ENCODE data around the gene AUH. TPM values are rescaled to one million over a fixed set of nuclear protein-coding genes. Genes with fewer than 3 reads are reported as not detected.

AUH gene
- total RNA-seq, 2 donors from 2014 or later = 23.0 to 23.5 TPM

- peaks cover 9% of the 10 kb centered on the region for H3K9me3 Mint-ChIP-seq
- 91% methylated on average over 2 of the region's 2 CpGs; no CpG with 5 or more reads in 1 of the 2 experiments for WGBS, 2 experiments (ENCODE audit: insufficient coverage in 1 of 2, insufficient read length in 1 of 2)
- H3K27ac Mint-ChIP-seq = no peak overlapping the region
Measured at GRCh38 chr9:91186632-91187108, 175.0 kb downstream of the AUH start.

GRCh38 chr9:91185193-91185886 lies 176.4 kb downstream of the AUH start:
- Histone ChIP-seq H3K4me3 (ENCODE audit: low read length) (no peak overlapping the region), H3K36me3 (ENCODE audit: control insufficient read depth, insufficient read depth, low read length) (no peaks in the 10 kb centered on the region), H3K27ac (ENCODE audit: low read depth, low read length) (no peak overlapping the region), H3K4me1 (ENCODE audit: control insufficient read depth, insufficient read depth, low read length) (no peaks in the 10 kb centered on the region), H3K9ac (ENCODE audit: extremely low read depth, low read length, poor library complexity, severe bottlenecking) (no peak overlapping the region), H3K27me3 (ENCODE audit: control insufficient read depth, insufficient read depth, low read length, poor library complexity, severe bottlenecking) (no peaks in the 10 kb centered on the region), H3K9me3 (ENCODE audit: control insufficient read depth, low read length) (no peaks in the 10 kb centered on the region)
- H3K4me3 Mint-ChIP-seq = no peak overlapping the region
- no peaks in the 10 kb centered on the region for H3K4me1 Mint-ChIP-seq
- no peak overlapping the region for H3K27ac Mint-ChIP-seq
- no peak for DNase-seq
- TF ChIP-seq, protein P1, sequence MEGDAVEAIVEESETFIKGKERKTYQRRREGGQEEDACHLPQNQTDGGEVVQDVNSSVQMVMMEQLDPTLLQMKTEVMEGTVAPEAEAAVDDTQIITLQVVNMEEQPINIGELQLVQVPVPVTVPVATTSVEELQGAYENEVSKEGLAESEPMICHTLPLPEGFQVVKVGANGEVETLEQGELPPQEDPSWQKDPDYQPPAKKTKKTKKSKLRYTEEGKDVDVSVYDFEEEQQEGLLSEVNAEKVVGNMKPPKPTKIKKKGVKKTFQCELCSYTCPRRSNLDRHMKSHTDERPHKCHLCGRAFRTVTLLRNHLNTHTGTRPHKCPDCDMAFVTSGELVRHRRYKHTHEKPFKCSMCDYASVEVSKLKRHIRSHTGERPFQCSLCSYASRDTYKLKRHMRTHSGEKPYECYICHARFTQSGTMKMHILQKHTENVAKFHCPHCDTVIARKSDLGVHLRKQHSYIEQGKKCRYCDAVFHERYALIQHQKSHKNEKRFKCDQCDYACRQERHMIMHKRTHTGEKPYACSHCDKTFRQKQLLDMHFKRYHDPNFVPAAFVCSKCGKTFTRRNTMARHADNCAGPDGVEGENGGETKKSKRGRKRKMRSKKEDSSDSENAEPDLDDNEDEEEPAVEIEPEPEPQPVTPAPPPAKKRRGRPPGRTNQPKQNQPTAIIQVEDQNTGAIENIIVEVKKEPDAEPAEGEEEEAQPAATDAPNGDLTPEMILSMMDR (conservative IDR thresholded peaks at IDR 0.05) = no peak
- H3K36me3 Mint-ChIP-seq (ENCODE audit: low read depth) = no peaks in the 10 kb centered on the region
- H3K27me3 Mint-ChIP-seq (ENCODE audit: insufficient read depth) = peaks cover 8% of the 10 kb centered on the region
- WGBS, 2 experiments (ENCODE audit: insufficient coverage in 1 of 2, insufficient read length in 1 of 2) = 95 to 96% methylated on average over 9 to 10 of the region's 10 CpGs
- H3K9me3 Mint-ChIP-seq = peaks cover 9% of the 10 kb centered on the region

More at GRCh38 chr9:91186632-91187108, 175.0 kb downstream of the AUH start:
- Histone ChIP-seq H3K27ac (ENCODE audit: low read depth, low read length) (no peak overlapping the region), H3K9ac (ENCODE audit: extremely low read depth, low read length, poor library complexity, severe bottlenecking) (no peak overlapping the region), H3K27me3 (ENCODE audit: control insufficient read depth, insufficient read depth, low read length, poor library complexity, severe bottlenecking) (no peaks in the 10 kb centered on the region), H3K4me3 (ENCODE audit: low read length) (no peak overlapping the region), H3K36me3 (ENCODE audit: control insufficient read depth, insufficient read depth, low read length) (no peaks in the 10 kb centered on the region), H3K4me1 (ENCODE audit: control insufficient read depth, insufficient read depth, low read length) (no peaks in the 10 kb centered on the region), H3K9me3 (ENCODE audit: control insufficient read depth, low read length) (no peaks in the 10 kb centered on the region)
- H3K36me3 Mint-ChIP-seq (ENCODE audit: low read depth) = no peaks in the 10 kb centered on the region
- no peak overlapping the region for H3K4me3 Mint-ChIP-seq
- H3K27me3 Mint-ChIP-seq (ENCODE audit: insufficient read depth) = peaks cover 17% of the 10 kb centered on the region
- TF ChIP-seq, protein P1 (conservative IDR thresholded peaks at IDR 0.05) = no peak
- H3K4me1 Mint-ChIP-seq = no peaks in the 10 kb centered on the region
- no peak for DNase-seq

DNA sequence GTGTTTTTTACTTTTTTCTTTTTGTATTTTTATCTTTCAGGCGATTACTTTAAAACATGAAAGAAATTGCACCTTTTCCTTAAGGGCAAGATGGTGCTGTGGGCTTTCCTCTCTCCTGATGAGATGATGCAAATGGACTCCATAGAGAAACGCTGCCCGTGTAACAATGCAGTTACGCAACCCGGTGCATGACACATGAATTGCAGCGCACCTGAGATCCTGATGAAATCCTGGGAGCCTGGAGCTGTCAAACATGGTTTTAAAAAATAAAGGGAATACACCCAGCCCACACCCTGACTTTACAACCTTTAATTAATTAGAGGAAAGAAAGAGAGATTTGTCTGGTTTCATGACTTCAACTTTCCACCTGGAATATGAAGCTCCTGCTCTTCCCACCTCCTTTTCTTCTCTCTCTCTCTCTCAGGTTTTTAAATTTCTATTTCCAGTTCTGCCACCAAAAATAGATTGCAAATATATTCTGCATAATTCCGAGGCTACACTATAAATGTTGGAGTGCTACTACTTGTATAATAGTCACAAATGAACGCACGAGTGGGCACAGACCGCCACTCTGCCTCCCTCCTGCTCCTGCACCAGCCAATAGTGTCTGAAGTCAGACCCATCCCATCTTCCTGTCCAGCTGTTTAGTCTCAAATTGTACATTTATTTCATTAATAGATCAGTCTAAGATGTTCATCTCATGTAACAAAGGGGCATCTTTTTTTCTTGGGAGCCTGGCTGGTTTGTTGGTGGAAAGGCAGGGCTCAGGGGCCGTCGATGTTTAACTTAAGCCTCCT lies 179.1 kb downstream of the AUH start:
- no peaks in the 10 kb centered on the region for H3K4me1 Mint-ChIP-seq
- no peaks in the 10 kb centered on the region for H3K9me3 Mint-ChIP-seq

More for the DNA sequence above, 179.1 kb downstream of the AUH start:
- TF ChIP-seq, protein P1 (conservative IDR thresholded peaks at IDR 0.05) = no peak
- 91 to 98% methylated on average over 7 to 12 of the region's 12 CpGs for WGBS, 2 experiments (ENCODE audit: insufficient coverage in 1 of 2, insufficient read length in 1 of 2)
- H3K36me3 Mint-ChIP-seq (ENCODE audit: low read depth) = no peaks in the 10 kb centered on the region
- Histone ChIP-seq H3K4me1 (ENCODE audit: control insufficient read depth, insufficient read depth, low read length) (no peaks in the 10 kb centered on the region), H3K36me3 (ENCODE audit: control insufficient read depth, insufficient read depth, low read length) (no peaks in the 10 kb centered on the region), H3K27ac (ENCODE audit: low read depth, low read length) (no peak overlapping the region), H3K4me3 (ENCODE audit: low read length) (no peak overlapping the region), H3K9me3 (ENCODE audit: control insufficient read depth, low read length) (no peaks in the 10 kb centered on the region), H3K9ac (ENCODE audit: extremely low read depth, low read length, poor library complexity, severe bottlenecking) (no peak overlapping the region), H3K27me3 (ENCODE audit: control insufficient read depth, insufficient read depth, low read length, poor library complexity, severe bottlenecking) (no peaks in the 10 kb centered on the region)
- H3K4me3 Mint-ChIP-seq = no peak overlapping the region
- no peak for DNase-seq
- H3K27ac Mint-ChIP-seq = no peak overlapping the region
- H3K27me3 Mint-ChIP-seq (ENCODE audit: insufficient read depth) = peaks cover 4% of the 10 kb centered on the region

Measured in endodermal cell (in vitro differentiated cells).